NCI-H345 (cell line): Measurements from ENCODE around the gene SOD1.

Experiments used
- DNase-seq: peaks from one replicate; lab custom pipeline; 2025; lab: John Stamatoyannopoulos, UW

Gene SOD1

GRCh38 chr21:31684918-31685317, 25.4 kb downstream of the SOD1 start:
- no peak for DNase-seq

GRCh38 chr21:31686272-31686915, 26.9 kb downstream of the SOD1 start:
- DNase-seq, result no peak

- DNase-seq, result no peak
These were observed 27.6 kb downstream of the SOD1 start for GRCh38 chr21:31687108-31687507.

GRCh38 chr21:31688603-31689368, 29.3 kb downstream of the SOD1 start:
- no peak for DNase-seq

- no peak for DNase-seq
These were observed 33.7 kb downstream of the SOD1 start for GRCh38 chr21:31693222-31693621.

GRCh38 chr21:31696424-31696823, 36.9 kb downstream of the SOD1 start:
- no peak for DNase-seq

GRCh38 chr21:31698461-31698860, 39.0 kb downstream of the SOD1 start:
- no peak for DNase-seq

- DNase-seq, result no peak
These were observed 40.5 kb downstream of the SOD1 start for GRCh38 chr21:31700040-31700439.

- DNase-seq, result no peak
These were observed 47.1 kb downstream of the SOD1 start for GRCh38 chr21:31706562-31706961.

- DNase-seq, result no peak
These were observed 48.0 kb downstream of the SOD1 start for GRCh38 chr21:31707499-31707898.

GRCh38 chr21:31708541-31708940, 49.0 kb downstream of the SOD1 start:
- no peak for DNase-seq

- DNase-seq, result no peak
These were observed 51.1 kb downstream of the SOD1 start for GRCh38 chr21:31710586-31710985.

GRCh38 chr21:31711326-31711725, 51.8 kb downstream of the SOD1 start:
- DNase-seq, result no peak

- DNase-seq, result no peak
These were observed 52.3 kb downstream of the SOD1 start for GRCh38 chr21:31711745-31712285.

GRCh38 chr21:31713115-31713514, 53.6 kb downstream of the SOD1 start:
- DNase-seq, result no peak

GRCh38 chr21:31713973-31714740, 54.7 kb downstream of the SOD1 start:
- DNase-seq, result no peak

- no peak for DNase-seq
These were observed 55.4 kb downstream of the SOD1 start for GRCh38 chr21:31714741-31715365.

- DNase-seq, result no peak
These were observed 56.6 kb downstream of the SOD1 start for GRCh38 chr21:31716106-31716505.
